Parathyroid adenoma (tissue), 2 donors: ENCODE data around the gene ADCY2.

Experiments
- H2AFZ ChIP-seq: fragments of 300-600 bp; sonication (generic); one replicate; pipeline ENCODE4 v1.7.0; 2017; ENCODE audit warnings: antibody characterized with exemption, mild to moderate bottlenecking
- H3K27ac ChIP-seq: fragments of 300-600 bp; sonication (generic); one replicate; pipeline ENCODE4 v1.7.0; 2017
- H3K27me3 ChIP-seq: fragments of 300-600 bp; sonication (generic); one replicate; pipeline ENCODE4 v1.7.0; 2017; ENCODE audit warnings: low read length; ENCODE audit not compliant: control insufficient read depth, insufficient read depth
- H3K36me3 ChIP-seq: fragments of 300-600 bp; sonication (generic); one replicate; pipeline ENCODE4 v1.7.0; 2017; ENCODE audit warnings: low read length; ENCODE audit not compliant: control insufficient read depth, insufficient read depth
- H3K4me1 ChIP-seq: fragments of 300-600 bp; sonication (generic); one replicate; pipeline ENCODE4 v1.7.0; 2017; ENCODE audit warnings: control low read depth
- H3K4me2 ChIP-seq: fragments of 300-600 bp; sonication (generic); one replicate; pipeline ENCODE4 v1.7.0; 2017; ENCODE audit warnings: low read length
- H3K4me3 ChIP-seq: fragments of 300-600 bp; sonication (generic); one replicate; pipeline ENCODE4 v1.7.0; 2017; ENCODE audit warnings: low read depth, low read length
- H3K79me2 ChIP-seq: fragments of 300-600 bp; sonication (generic); one replicate; pipeline ENCODE4 v1.7.0; 2017; ENCODE audit warnings: control low read depth
- H3K9ac ChIP-seq: fragments of 300-600 bp; sonication (generic); one replicate; pipeline ENCODE4 v1.7.0; 2017; ENCODE audit warnings: mild to moderate bottlenecking
- H3K9me3 ChIP-seq: fragments of 300-600 bp; sonication (generic); one replicate; pipeline ENCODE4 v1.7.0; 2017; ENCODE audit warnings: low read length; ENCODE audit not compliant: control insufficient read depth
- TF ChIP-seq, protein P1 (sequence below): fragments of 300-600 bp; sonication (generic); IDR thresholded peaks from one replicate; pipeline ENCODE4 v1.7.0; 2017; ENCODE audit warnings: antibody characterized with exemption, mild to moderate bottlenecking
- donor health status: primary hyperparathyroidism.

Gene ADCY2

DNA sequence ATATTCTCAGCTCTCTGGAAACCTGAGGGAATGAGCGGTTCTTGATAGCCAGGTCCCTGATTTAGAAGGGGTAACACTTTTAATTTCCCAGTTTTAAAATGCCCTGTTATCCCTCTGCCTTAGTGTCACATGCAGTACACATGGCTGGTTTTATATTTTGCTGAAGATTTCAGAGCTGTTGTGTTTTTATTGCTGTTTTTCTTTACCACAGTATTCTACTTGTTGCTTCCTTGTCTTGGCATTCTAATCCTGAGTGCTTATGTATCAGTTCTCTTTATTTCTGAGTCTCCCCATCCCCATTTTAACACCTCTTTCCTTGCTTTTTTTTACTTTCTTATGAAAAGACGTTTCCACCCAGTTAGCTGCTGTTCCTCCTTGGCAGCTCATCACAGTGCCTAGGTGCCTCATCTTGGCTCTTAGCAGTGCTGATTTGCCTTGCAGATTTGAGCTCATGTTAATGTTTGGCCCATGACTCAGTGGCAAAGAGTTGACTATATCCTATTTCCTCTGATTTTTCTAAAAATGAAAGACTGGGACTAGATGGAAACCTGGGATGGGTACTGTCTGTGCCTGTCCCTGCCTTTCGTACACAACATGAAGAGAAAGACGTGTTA, 476.7 kb downstream of the ADCY2 start:
- H3K4me3 ChIP-seq: no peak overlapping the region
- no peaks in the 10 kb centered on the region for H3K4me1 ChIP-seq
- H3K36me3 ChIP-seq: no peaks in the 10 kb centered on the region
- no peak overlapping the region for H3K9ac ChIP-seq
- H3K9me3 ChIP-seq: no peaks in the 10 kb centered on the region
- TF ChIP-seq, protein P1, sequence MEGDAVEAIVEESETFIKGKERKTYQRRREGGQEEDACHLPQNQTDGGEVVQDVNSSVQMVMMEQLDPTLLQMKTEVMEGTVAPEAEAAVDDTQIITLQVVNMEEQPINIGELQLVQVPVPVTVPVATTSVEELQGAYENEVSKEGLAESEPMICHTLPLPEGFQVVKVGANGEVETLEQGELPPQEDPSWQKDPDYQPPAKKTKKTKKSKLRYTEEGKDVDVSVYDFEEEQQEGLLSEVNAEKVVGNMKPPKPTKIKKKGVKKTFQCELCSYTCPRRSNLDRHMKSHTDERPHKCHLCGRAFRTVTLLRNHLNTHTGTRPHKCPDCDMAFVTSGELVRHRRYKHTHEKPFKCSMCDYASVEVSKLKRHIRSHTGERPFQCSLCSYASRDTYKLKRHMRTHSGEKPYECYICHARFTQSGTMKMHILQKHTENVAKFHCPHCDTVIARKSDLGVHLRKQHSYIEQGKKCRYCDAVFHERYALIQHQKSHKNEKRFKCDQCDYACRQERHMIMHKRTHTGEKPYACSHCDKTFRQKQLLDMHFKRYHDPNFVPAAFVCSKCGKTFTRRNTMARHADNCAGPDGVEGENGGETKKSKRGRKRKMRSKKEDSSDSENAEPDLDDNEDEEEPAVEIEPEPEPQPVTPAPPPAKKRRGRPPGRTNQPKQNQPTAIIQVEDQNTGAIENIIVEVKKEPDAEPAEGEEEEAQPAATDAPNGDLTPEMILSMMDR: no peak
- no peak overlapping the region for H3K27ac ChIP-seq
- no peak overlapping the region for H2AFZ ChIP-seq
- H3K4me2 ChIP-seq: no peak overlapping the region
- H3K27me3 ChIP-seq: no peaks in the 10 kb centered on the region
- H3K79me2 ChIP-seq: peaks cover 12% of the 10 kb centered on the region

GRCh38 chr5:7873216-7873615, 477.3 kb downstream of the ADCY2 start:
- TF ChIP-seq, protein P1: no peak
- Histone ChIP-seq H2AFZ (no peak overlapping the region), H3K27ac (no peak overlapping the region), H3K4me1 (no peaks in the 10 kb centered on the region), H3K79me2 (peaks cover 12% of the 10 kb centered on the region), H3K9me3 (no peaks in the 10 kb centered on the region), H3K9ac (no peak overlapping the region), H3K4me2 (no peak overlapping the region), H3K36me3 (no peaks in the 10 kb centered on the region), H3K27me3 (no peaks in the 10 kb centered on the region), H3K4me3 (no peak overlapping the region)

GRCh38 chr5:7874639-7875038, 478.7 kb downstream of the ADCY2 start:
- Histone ChIP-seq H3K9me3 (no peaks in the 10 kb centered on the region), H3K9ac (no peak overlapping the region), H3K4me2 (no peak overlapping the region), H3K27me3 (no peaks in the 10 kb centered on the region), H3K4me1 (no peaks in the 10 kb centered on the region), H3K27ac (no peak overlapping the region), H3K36me3 (no peaks in the 10 kb centered on the region), H3K79me2 (peaks cover 7% of the 10 kb centered on the region), H3K4me3 (no peak overlapping the region), H2AFZ (no peak overlapping the region)
- TF ChIP-seq, protein P1: no peak

DNA sequence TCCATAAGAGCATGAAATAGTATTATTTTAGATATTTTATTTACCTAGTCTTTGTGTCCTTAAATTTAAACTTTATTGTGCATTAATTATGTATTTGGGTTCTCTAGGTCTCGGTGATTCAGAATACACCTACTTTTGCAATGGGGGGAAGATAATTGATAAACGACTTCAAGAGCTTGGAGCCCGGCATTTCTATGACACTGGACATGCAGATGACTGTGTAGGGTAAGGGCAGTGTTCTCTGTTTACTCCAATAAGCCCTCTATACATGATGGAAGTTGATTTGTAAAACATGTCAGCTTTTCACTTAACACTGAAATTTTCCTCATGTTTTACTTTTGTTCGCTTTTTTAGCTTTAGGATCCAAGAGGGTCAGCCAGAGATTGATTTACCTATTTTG, 479.2 kb downstream of the ADCY2 start:
- H3K79me2 ChIP-seq: peaks cover 11% of the 10 kb centered on the region
- H3K9me3 ChIP-seq: no peaks in the 10 kb centered on the region
- no peak overlapping the region for H3K27ac ChIP-seq
- no peaks in the 10 kb centered on the region for H3K27me3 ChIP-seq
- H2AFZ ChIP-seq: no peak overlapping the region
- TF ChIP-seq, protein P1: no peak
- H3K4me2 ChIP-seq: no peak overlapping the region
- no peaks in the 10 kb centered on the region for H3K4me1 ChIP-seq
- H3K9ac ChIP-seq: no peak overlapping the region
- no peak overlapping the region for H3K4me3 ChIP-seq
- H3K36me3 ChIP-seq: no peaks in the 10 kb centered on the region

- Histone ChIP-seq H3K36me3 (no peaks in the 10 kb centered on the region), H3K79me2 (peaks cover 10% of the 10 kb centered on the region), H3K4me1 (no peaks in the 10 kb centered on the region)
Measured at GRCh38 chr5:7876867-7877266, 480.9 kb downstream of the ADCY2 start.

More at GRCh38 chr5:7876867-7877266, 480.9 kb downstream of the ADCY2 start:
- Histone ChIP-seq H3K9me3 (no peaks in the 10 kb centered on the region), H3K27me3 (no peaks in the 10 kb centered on the region), H2AFZ (no peak overlapping the region), H3K4me3 (no peak overlapping the region), H3K9ac (no peak overlapping the region), H3K4me2 (no peak overlapping the region), H3K27ac (no peak overlapping the region)
- TF ChIP-seq, protein P1: no peak
